ENCODE measurements around the gene TRMT10C.

DNA sequence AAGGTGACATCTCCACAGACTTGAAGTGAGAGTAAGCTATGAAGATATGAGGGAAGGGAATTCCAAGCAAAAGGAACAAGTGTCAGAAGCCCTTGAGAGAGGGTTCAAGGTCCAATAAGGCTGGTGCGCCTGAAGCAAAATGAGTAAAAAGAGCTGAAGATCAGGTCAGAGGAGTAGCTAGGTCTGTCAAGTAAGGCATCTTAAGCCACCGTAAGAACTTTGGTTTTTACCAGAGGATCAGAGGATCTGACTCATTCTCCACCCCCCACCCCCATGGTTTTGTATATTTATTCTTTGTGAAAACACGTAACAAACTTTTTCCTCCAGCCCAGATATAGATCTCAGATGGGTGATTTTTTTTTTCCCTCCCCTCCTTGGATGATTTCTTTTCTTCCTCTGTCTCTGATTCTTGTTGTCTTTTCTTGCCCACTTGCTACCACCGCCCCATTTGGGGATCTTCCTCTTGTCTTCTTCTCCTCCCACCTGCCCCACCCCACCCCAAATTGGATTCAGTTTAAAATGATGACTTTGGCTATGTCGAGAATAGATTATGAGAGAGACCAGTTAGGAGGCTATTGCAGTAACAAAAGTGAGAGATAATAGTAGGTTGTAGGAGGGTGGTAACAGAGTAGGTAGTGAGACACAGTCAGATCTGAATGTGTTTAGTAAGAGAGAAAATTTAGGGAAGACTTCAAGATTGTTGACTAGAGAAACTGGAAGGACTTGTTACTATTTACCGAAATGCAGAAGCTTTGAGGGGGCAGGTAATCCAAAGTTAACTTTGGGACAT, 6.1 kb downstream of the TRMT10C start:
- no peak for TF ChIP-seq POLR2A (IDR thresholded peaks at IDR 0.05)
- TF ChIP-seq, protein P1, sequence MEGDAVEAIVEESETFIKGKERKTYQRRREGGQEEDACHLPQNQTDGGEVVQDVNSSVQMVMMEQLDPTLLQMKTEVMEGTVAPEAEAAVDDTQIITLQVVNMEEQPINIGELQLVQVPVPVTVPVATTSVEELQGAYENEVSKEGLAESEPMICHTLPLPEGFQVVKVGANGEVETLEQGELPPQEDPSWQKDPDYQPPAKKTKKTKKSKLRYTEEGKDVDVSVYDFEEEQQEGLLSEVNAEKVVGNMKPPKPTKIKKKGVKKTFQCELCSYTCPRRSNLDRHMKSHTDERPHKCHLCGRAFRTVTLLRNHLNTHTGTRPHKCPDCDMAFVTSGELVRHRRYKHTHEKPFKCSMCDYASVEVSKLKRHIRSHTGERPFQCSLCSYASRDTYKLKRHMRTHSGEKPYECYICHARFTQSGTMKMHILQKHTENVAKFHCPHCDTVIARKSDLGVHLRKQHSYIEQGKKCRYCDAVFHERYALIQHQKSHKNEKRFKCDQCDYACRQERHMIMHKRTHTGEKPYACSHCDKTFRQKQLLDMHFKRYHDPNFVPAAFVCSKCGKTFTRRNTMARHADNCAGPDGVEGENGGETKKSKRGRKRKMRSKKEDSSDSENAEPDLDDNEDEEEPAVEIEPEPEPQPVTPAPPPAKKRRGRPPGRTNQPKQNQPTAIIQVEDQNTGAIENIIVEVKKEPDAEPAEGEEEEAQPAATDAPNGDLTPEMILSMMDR (IDR thresholded peaks at IDR 0.05), result no peak

Data from adrenal gland (tissue), 5 donors.